OCI-LY1 (cell line): ENCODE measurements around the gene IGSF6.

Experiments used
- EZH2 ChIP-seq: fragments of 200-600 bp; sonication (generic), shearing (Covaris generic); IDR thresholded peaks from 2 replicates; pipeline ENCODE4 v1.8.0; 2017; ENCODE audit warnings: borderline replicate concordance, mixed run types, mild to moderate bottlenecking, antibody characterized with exemption, low read length, moderate library complexity, mixed read lengths
- TF ChIP-seq, protein P1 (sequence below): fragments of 200-600 bp; sonication (generic), shearing (Covaris generic); IDR thresholded peaks from 2 replicates; pipeline ENCODE4 v1.5.1; 2017; ENCODE audit warnings: mild to moderate bottlenecking, antibody characterized with exemption, low read length, moderate library complexity, mixed read lengths

DNA sequence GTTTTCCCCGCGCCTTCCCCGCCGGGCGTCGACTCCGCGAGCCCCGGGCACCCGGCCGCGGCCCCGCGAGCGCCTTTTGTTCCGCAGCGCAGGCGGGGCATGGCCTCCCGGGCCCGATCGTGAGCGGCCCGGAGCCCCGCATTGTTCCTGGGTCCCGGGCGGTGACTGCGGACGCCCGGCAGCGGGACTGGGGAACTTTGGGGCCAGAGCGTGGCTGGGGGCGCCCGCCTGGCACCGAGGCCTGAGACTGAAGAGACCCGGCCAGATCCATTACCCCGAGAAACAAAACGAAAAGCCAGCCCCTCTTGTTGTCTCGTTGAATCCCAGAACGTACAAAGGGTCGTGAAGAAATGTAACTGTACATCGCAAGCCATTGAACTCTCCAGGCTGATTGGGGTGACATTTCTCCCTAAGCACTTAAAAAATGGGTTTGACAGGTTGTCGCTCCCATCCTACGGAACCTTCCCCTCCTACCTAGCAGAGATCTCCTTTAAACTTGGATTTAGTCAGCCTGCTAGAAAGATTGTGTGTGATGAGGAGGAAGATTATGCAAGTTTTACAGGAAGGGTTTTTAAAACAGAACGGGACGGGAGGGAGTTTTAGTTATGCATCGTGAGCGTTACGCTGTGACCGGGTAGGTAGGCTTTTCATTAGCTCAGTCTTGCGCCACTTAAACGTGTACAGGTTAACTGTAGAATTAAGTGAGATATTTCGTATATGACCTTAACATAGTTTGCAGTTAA lies 52.2 kb downstream of the IGSF6 start:
- no peak for TF ChIP-seq EZH2
- TF ChIP-seq, protein P1, sequence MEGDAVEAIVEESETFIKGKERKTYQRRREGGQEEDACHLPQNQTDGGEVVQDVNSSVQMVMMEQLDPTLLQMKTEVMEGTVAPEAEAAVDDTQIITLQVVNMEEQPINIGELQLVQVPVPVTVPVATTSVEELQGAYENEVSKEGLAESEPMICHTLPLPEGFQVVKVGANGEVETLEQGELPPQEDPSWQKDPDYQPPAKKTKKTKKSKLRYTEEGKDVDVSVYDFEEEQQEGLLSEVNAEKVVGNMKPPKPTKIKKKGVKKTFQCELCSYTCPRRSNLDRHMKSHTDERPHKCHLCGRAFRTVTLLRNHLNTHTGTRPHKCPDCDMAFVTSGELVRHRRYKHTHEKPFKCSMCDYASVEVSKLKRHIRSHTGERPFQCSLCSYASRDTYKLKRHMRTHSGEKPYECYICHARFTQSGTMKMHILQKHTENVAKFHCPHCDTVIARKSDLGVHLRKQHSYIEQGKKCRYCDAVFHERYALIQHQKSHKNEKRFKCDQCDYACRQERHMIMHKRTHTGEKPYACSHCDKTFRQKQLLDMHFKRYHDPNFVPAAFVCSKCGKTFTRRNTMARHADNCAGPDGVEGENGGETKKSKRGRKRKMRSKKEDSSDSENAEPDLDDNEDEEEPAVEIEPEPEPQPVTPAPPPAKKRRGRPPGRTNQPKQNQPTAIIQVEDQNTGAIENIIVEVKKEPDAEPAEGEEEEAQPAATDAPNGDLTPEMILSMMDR: no peak
